Activated CD4-positive, CD25-positive, alpha-beta regulatory T cell treated with anti-CD3 and anti-CD28 coated beads, Interleukin-2, amount 50 U/mL, for 16 hours (primary cell): ENCODE data around the gene BCOR.

Source experiments
- DNase-seq: peaks from one replicate; pipeline ENCODE4 v3.0.0-alpha.2; 2020; ENCODE audit warnings: low read depth, low spot score

The BCOR gene

GRCh38 chrX:40019541-40019940, 78.2 kb downstream of the BCOR start:
- no peak for DNase-seq

- no peak for DNase-seq
Measured at GRCh38 chrX:40018041-40018440, 79.7 kb downstream of the BCOR start.

- no peak for DNase-seq
Measured at GRCh38 chrX:40016749-40017148, 81.0 kb downstream of the BCOR start.

- no peak for DNase-seq
Measured at GRCh38 chrX:40015693-40016092, 82.1 kb downstream of the BCOR start.

GRCh38 chrX:40013266-40014195, 84.2 kb downstream of the BCOR start:
- no peak for DNase-seq

- DNase-seq: no peak
Measured at GRCh38 chrX:40012868-40013265, 84.9 kb downstream of the BCOR start.

GRCh38 chrX:40012039-40012867, 85.5 kb downstream of the BCOR start:
- DNase-seq: no peak

- no peak for DNase-seq
Measured at GRCh38 chrX:40011322-40012038, 86.3 kb downstream of the BCOR start.

- no peak for DNase-seq
Measured at GRCh38 chrX:40010550-40011321, 87.0 kb downstream of the BCOR start.

- DNase-seq: no peak
Measured at GRCh38 chrX:40009890-40010289, 87.9 kb downstream of the BCOR start.

GRCh38 chrX:40009462-40009851, 88.3 kb downstream of the BCOR start:
- DNase-seq: no peak

GRCh38 chrX:40008791-40009461, 88.8 kb downstream of the BCOR start:
- no peak for DNase-seq

- DNase-seq: no peak
Measured at GRCh38 chrX:40007756-40008705, 89.7 kb downstream of the BCOR start.

GRCh38 chrX:40007131-40007755, 90.5 kb downstream of the BCOR start:
- DNase-seq: no peak

- DNase-seq: no peak
Measured at GRCh38 chrX:40006106-40007017, 91.4 kb downstream of the BCOR start.

GRCh38 chrX:40005292-40006011, 92.3 kb downstream of the BCOR start:
- no peak for DNase-seq

- DNase-seq: no peak
Measured at GRCh38 chrX:40004921-40005291, 92.9 kb downstream of the BCOR start.

GRCh38 chrX:40004246-40004535, 93.6 kb downstream of the BCOR start:
- DNase-seq: no peak
